Fibroblast of upper back skin (primary cell): ENCODE data around the gene FGD3.
"Not testable (repeated sequence)": the region's sequence is repeated elsewhere in the genome, so short reads cannot be mapped to it uniquely, and the experiment has no call there.

Experiments used
- DNase-seq: peaks from one replicate; pipeline ENCODE4 v3.0.0-alpha.2; 2013

The FGD3 gene

DNA sequence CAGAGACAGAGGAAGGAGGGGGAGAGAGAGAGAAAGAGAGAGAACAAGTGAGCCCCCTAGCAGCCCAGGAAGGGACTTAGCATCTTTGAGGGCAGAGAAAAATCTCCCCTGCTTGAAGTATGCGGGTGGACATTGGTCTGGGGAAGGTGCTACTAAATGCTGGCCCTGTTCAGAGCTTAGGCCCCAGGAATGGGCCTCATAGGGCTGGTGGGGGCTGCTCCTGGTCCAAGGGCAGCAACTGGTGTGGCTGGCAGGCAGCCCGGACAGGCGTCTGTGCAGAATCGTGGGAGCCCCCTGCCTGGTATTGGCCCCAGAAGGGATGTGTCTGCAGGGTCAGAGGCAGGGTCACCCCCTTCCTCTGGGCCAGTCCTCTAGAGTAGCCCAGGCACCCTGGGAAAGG, 63.4 kb downstream of the FGD3 start:
- no peak for DNase-seq

- no peak for DNase-seq
Observed at GRCh38 chr9:93011114-93011513, 63.8 kb downstream of the FGD3 start.

DNA sequence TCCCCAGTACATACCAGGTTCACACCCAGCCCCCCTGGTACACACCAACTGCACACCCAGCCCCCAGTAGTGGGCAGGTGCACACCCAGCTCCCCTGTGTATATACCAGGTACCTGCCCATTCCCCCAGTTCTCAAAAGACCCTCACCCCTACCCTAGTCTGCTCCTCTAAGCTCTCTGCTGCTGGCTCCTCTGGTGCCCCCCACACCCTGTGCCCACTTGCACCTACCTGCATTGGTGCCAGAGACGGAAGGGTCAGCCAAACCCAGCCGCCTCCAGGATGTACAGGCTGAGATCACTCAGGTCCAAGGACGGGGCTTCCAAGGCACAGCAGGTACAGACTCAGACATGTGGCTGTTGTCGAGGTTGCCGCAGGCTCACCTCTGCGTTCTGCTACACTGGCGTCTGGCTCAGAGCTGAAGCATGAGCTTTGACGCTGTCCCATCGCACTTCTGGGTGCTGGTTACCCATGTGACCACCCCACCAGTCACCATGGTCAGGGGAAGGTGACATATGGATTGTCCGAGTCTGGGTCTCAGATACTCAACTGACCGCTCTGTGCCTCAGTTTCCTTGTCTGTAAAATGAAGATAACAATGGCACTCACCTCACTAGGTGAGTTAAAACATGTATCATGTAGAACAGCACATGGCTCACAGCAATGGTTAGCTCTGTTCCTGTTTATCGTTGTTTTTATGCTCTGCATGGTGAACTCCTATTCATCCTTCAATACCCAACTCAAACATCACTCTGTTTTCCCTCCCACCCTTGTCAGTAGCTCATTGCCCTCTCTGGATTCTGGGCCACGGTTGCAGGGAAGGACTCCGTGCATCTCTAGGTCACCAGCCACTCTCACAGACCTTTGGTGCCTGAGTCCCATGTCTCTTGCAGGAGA, 65.9 kb downstream of the FGD3 start:
- DNase-seq, result no peak

- DNase-seq, result no peak
Observed at GRCh38 chr9:93013856-93014582, 66.7 kb downstream of the FGD3 start.

DNA sequence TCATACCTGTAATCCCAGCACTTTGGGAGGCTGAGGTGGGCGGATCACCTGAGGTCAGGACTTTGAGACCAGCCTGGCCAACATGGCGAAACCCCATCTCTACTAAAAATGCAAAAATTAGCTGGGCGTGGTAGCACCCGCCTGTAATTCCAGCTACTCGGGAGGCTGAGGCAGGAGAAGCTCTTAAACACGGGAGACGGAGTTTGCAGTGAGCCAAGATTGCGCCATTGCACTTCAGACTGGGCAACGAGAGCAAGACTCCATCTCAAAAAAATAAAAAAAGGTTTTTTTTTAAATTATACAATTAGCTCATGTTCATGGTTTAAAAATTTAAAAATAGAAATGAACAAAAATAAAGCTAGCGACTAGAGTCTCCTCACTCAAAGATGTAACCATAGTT, 67.9 kb downstream of the FGD3 start:
- not testable (repeated sequence) for DNase-seq

GRCh38 chr9:93017621-93018020, 70.3 kb downstream of the FGD3 start:
- no peak for DNase-seq

DNA sequence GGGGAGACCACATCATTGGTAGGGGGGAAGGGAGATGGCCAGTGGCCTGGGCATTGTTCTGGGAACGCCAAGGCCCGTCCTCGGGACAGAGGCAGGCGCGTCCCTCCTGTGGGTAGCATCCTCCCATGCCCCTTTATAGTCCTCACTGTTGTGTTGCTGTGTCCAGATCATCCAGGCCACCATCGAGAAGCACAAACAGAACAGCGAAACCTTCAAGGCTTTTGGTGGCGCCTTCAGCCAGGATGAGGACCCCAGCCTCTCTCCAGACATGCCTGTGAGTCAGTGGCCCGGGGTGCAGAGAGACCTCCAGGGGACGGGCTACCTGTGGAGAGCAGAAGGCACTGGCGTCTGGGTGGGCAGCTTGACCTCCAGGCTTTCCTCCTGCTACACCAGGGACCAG, 72.8 kb downstream of the FGD3 start:
- no peak for DNase-seq

DNA sequence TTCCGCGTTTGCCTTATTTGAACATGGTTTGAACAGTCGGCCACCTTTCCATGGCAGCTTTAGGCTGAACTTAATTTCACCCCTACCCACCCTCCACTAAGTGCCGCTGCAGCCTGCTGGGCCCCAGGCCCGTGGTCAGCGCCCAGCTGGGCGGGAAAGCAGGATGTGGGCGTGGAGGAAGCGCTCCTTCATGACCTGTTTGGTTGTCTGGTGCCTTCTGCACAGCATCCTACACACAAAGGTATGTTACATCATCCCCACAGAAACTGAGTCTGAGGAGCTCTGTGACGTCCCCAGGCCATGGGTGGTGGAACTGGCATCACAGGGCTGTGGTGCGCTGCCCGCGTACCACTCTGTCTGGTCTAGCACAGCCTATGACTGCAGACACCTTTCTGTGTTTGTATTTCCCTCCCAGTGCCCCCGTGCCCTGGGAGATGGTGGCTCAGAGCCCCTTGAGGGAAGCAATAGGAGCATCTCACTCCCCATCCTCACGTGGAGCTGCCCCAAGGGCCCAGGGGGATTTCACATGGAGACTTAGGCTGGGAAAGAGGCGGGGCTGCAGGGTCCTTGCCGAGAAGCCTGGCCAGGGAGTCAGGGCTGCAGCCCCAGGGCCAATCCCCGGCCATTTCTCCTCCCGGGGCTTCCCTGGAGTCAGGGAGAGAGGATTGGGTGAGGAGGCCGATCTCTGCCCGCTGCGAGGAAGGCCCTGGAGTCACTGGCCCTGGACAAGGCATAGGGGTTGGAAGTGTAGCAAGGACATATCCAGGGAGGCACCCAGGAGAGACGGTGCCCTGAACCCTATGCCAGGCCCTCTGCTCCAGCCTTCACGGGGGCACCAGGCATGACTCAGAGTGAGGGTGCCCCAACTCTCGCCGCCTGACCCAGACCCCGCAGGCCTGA, 73.7 kb downstream of the FGD3 start:
- no peak for DNase-seq

- DNase-seq, result no peak
Observed at GRCh38 chr9:93022066-93022465, 74.7 kb downstream of the FGD3 start.

- DNase-seq, result no peak
Observed at GRCh38 chr9:93022721-93023520, 75.6 kb downstream of the FGD3 start.

DNA sequence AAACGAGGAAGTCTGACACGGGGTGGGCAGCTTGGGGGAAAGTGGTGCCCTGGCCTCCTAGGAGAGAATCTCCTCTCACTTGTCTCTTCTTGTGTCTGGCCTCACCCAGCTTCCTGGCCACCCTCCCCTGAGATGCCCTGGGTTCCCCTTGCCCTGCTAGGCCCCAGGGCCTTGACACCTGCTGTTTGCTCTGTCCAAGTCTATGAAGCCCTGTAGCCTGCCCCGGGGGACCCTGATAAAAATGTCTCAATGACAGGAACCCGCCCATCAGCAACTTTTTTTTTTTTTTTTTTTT, 76.1 kb downstream of the FGD3 start:
- no peak for DNase-seq

- DNase-seq, result no peak
Observed at GRCh38 chr9:93024646-93024910, 77.3 kb downstream of the FGD3 start.

GRCh38 chr9:93024986-93025630, 77.8 kb downstream of the FGD3 start:
- DNase-seq, result no peak

GRCh38 chr9:93025736-93026135, 78.4 kb downstream of the FGD3 start:
- DNase-seq, result no peak

DNA sequence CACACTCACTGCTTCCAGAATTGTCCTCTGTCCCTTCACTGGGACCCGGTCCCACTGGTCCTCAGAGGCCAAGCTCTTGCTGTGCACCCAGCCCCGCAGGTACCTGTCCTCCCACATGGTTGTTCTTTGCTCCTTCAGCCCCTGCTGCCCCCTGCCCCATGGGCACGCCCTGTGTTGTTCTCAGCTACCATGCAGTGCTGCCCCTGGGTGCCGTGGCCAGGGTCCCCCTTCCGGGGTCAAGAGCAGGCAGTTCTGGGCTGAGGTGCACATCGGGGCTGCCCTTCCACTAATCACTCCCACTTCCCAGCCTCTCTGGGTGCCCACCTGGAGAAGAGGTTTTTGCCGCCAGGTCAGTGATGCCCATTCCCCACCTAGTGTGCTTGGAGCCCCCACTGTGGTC, 79.3 kb downstream of the FGD3 start:
- DNase-seq, result no peak

- DNase-seq, result no peak
Observed at GRCh38 chr9:93027750-93028149, 80.4 kb downstream of the FGD3 start.

GRCh38 chr9:93028448-93029006, 81.2 kb downstream of the FGD3 start:
- DNase-seq, result no peak

GRCh38 chr9:93030642-93031628, 83.6 kb downstream of the FGD3 start:
- DNase-seq, result no peak

- DNase-seq, result no peak
Observed at GRCh38 chr9:93031629-93032430, 84.5 kb downstream of the FGD3 start.

DNA sequence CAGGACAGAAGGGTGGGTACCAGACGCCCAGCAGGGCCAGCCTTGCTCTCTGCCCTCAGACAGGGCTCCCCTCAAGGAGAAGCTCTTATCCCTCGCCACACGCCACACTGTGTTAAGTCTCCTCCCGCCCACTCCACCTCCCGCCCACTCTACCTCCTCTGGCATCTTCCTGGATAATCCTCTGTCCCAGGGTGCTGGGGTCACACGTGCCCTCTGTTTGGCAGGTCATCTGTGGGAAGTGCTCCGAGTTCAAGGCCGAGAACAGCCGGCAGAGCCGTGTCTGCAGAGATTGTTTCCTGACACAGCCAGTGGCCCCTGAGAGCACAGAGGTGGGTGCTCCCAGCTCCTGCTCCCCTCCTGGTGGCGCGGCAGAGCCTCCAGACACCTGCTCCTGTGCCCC, 85.2 kb downstream of the FGD3 start:
- DNase-seq, result no peak
